ENCODE measurements around the gene SCAF4.

- no peak for TF ChIP-seq CTCF (IDR thresholded peaks at IDR 0.05; ENCODE audit: extremely low read depth in 1 of 2, insufficient read depth in 1 of 2, low read depth in 1 of 2, low read length in 2 of 2)
- TF ChIP-seq POLR2AphosphoS5 (IDR thresholded peaks at IDR 0.05; ENCODE audit: insufficient read depth, low read depth, low read length): no peak
- TF ChIP-seq POLR2A (IDR thresholded peaks at IDR 0.05; ENCODE audit: low read depth, low read length): no peak
These were observed 11.8 kb upstream of the SCAF4 start for GRCh38 chr21:31743712-31744111.

Measured in endothelial cell of umbilical vein (primary cell).